Fibroblast of skin of left quadriceps (primary cell): ENCODE data around the gene FAM177B.

Experiments
- DNase-seq, 2 experiments: peaks; one replicate each; pipeline ENCODE4 v3.0.0-alpha.2; 2013; ENCODE audit warnings: low read depth in 2 of 2

The FAM177B gene

DNA sequence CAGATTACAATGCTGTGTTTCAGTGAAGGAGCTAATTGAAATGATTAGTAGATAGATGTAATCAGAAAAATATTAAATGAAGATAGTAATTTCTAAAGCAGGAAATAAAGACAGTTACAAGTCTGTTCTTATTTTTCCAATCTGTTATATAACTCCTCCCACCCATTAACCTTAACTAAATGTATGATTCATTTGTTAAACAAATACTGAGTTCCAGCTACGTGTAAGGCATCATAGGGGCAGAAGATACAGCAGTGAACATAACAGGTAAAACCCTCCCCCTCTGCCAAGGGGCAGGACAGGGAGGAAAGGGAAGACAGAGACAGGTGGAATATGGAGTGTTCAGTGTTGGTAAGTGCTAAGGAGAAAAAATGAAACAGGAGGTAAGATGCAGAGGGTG, at the start of gene FAM177B:
Gene FAM177B, plus strand, starts transcription at position 231 of the 400 bp plus-strand sequence. CDS start 9,344 bp downstream, outside the sequence.
- no peak for DNase-seq

DNA sequence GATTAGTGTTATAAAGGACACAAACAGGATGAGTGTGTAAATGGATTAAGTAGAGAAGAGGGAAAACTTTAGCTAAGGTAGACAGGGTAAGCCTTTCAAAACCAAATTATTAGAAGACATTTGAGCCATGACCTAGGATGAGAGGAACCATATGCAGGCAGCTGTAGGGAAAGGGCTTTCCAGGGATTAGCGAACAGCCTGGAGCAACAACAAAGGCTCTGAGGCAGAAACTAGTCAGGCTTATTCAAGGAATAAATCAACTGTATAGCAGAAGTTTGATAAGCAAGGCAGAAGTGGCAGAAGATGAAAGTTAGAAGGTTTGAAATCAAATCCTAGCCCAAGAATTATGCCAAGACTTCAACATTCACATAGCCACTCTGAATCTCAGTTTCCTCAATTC, 46.0 kb upstream of the FAM177B start:
- no peak for DNase-seq

- no peak for DNase-seq
These were observed 42.1 kb upstream of the FAM177B start for GRCh38 chr1:222694927-222695326.

GRCh38 chr1:222696741-222697140, 40.3 kb upstream of the FAM177B start:
- no peak for DNase-seq

DNA sequence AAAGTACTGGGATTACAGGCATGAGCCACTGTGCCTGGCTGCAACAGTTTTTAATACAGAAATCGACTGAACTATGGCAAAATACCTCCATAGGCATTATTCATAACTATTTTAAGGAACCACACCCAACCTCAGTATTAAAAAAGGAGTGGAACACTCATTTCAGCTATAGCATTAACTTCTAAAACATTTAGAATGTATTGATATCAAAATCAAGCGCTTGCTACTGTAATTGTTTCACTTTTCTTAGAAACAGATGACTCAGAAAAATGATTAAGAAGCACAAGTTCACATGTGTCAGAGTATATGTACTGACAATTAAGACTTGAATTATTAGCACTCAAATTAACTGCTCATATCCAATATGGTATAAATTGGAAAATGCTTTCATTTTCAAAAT, 39.8 kb upstream of the FAM177B start:
- no peak for DNase-seq

GRCh38 chr1:222697826-222698225, 39.2 kb upstream of the FAM177B start:
- peak in 1 of 2 experiments; percentile 2 for DNase-seq

GRCh38 chr1:222702210-222702609, 34.8 kb upstream of the FAM177B start:
- no peak for DNase-seq

GRCh38 chr1:222704260-222704659, 32.7 kb upstream of the FAM177B start:
- no peak for DNase-seq

DNA sequence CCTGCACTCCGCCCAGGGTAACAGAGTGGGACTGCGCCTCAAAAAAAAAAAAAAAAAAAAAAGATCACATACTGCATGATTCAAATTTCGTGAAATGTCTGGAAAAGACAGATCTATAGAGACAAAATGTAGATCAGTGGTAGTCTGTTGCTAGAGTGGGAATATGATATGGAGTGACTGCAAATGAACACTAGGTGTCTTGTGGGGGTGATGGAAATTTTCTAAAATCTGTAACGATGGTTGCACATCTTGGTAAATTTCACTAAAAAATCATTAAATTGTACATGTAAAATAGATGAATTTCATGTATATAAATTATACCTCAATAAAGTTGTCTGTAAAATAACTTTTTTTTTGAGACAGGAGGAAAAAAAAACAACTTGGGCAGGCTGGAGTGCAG, 30.2 kb upstream of the FAM177B start:
- no peak for DNase-seq

GRCh38 chr1:222709700-222710153, 27.3 kb upstream of the FAM177B start:
- no peak for DNase-seq

GRCh38 chr1:222711319-222712252, 25.4 kb upstream of the FAM177B start:
- peak; percentile 13 to 17 for DNase-seq

GRCh38 chr1:222712253-222713090, 24.5 kb upstream of the FAM177B start, which contains the start of the genes AIDA and BROX:
Gene AIDA, minus strand, starts transcription at chr1:222712491. Its CDS starts 174 bp downstream, at chr1:222712317.
Gene BROX, plus strand, starts transcription at chr1:222712564. Its CDS starts 3,136 bp downstream, at chr1:222715700.
- peak; percentile 67 to 69 for DNase-seq

DNA sequence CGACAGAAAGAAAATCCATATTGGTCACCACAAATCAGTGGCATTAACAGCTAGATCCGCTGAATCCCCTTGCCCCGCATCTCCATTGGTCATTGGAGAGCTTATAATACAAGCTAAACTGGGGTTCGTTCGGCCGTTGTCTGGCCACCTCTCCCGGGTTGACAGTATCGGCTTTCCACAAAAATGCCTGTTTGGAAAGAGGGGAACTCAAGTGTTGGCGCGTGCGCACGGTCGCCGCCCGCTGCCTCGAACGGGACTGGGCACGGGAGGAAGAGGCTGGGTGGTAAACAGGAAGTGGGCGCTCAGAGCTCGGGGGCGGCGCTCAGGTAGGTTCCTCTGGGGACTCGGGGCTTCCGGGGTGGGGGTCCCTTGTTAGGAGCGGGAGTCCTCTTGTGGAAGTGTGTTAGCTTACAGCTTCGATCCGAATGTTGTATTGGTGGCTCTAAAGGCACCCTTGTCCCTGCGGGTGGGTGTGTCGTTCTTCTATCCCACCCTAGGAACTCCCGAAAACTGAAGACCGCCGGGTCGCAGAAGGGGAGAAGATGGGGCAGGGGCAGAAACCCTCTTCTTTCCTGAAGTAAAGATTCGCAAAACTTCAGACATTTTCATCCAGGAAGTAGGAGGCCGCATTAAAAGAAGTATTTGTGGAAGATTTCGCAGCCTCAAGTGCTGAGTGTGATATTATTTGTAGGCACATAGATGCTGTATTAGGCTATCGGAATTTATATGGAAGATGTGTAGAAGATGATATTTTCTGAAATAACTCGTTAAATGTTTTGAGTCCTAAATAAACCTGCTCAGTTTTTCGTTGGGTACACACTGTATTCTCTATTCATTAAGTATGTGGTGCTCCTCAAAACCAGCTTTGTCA, 23.7 kb upstream of the FAM177B start:
- peak; percentile 88 for DNase-seq

DNA sequence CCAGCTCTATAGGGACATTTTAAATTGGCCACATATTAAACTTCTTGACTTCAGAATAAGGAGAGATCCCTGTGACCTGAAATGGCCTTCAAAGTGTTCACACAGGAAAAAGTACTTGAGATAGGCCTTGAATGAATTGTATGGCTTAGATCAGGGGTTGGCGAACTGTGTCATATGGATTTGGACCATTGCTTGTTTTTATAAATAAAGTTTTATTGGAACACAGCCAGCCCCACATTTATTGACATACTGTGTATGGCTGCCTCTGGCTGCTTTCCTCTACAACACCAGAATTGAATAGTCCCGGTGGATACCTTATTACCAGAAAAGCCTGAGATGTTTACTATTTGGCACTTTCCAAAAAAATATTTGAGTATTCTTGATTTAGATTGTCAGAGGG, 20.6 kb upstream of the FAM177B start:
- DNase-seq: no peak

DNA sequence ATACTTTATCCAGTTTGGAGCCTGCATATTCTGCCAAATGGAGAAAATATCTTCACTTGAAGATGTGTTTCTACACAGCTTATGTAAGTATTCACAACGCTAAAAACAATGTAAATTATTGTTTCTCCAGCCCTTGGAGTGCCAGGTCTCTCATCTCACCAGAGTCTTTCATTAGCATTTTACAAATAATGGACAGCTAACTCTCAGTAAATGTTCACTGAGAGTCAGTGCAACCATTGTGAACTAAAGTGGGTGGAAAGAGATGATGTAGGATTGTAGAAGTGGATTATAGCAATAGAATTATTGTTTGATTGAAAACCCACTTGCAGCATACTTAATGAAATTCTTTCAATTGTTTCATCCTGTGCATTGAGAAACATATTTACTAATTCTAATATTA, 8.3 kb upstream of the FAM177B start:
- no peak for DNase-seq

DNA sequence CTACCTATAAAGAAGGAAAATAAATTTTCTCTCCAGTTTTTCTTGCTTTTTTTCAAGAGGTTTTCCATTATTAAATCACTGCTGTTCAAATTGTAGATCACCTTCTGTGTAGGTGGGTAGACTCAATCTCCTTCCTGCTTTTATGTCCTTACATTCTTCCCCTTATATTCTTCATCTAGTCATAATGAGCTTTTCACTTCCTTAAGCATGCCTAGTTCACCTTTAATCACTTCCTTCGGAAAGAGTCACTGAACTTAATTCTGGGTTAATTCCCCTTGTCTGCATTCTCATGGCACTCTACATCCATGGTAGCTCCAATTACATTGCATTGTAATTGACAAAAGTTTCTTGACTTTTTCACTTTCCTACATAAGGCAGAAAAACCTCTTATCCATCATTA, 6.1 kb upstream of the FAM177B start:
- DNase-seq: no peak

DNA sequence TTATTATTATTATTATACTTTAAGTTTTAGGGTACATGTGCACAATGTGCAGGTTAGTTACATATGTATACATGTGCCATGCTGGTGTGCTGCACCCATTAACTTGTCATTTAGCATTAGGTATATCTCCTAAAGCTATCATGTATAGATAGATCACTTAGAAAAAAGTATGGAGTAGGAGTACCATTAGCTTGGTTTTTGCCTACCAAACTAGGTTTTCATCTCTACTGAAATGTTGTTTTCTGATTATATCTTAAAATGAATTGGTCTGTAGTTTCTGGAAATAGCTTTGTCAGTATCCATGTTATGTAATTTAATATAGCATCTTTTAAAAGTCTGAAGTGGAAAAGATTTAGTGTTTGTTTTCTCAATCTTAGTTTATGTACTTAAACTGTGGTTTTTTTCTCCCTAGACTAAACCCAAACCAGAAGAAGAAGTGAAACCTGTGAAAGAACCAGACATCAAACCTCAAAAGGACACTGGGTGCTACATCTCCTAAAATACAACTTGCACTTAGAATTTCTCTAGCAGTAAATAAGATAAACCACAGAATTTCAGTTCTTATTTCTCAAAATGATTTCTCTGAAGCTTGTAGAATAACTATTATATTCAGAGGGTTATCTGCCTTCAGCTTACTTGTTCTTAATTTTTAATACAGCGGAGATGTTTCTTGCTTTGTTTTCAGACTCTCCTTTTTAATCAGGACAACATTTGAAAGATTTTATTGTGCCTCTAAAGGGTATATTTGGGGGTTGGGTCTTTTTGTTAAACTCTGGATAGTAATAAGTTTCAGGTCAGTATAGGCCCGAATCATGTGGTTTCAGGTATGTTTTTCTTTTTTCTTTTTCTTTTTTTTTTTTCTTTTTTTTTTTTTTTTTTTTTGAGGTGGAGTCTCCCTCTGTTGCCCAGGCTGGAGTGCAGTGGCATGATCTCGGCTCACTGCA, 4.5 kb upstream of the FAM177B start:
- no peak for DNase-seq

GRCh38 chr1:222734740-222735139, 2.3 kb upstream of the FAM177B start:
- DNase-seq: no peak

- no peak for DNase-seq
These were observed 532 bp upstream of the FAM177B start for GRCh38 chr1:222736470-222736869.

DNA sequence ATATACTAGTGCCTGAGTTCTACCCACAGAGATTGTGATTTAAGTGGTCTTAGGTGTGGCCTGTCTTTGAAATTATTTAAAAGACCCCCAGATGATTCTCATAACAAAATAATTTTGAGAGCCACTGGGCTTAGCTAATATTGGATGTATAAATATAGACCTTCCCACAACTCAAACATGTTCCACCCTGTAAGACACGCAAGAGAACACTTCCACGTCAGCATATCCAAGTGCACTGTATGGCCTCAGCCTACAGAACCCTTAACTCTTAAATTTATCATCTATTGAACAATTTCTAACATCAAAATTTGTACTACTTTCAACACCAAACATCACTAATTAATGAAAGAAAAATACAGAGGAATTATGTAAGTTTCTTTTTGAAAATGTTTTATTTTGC, 2.5 kb downstream of the FAM177B start:
- no peak for DNase-seq
